D721Med (cell line): Measurements from ENCODE around the gene CCDC61.

Experiments
- DNase-seq: peaks from one replicate; pipeline ENCODE4 v3.0.0; 2011; ENCODE audit warnings: low spot score; ENCODE audit not compliant: insufficient read length
- FAIRE-seq: peaks from 2 replicates; lab custom pipeline; 2011; peaks lifted over from hg19 to GRCh38; lab: Jason Lieb, UNC
- TF ChIP-seq, protein P1 (sequence below): IDR thresholded peaks from 2 replicates; pipeline ENCODE4 v1.5.1; 2012; ENCODE audit warnings: mild to moderate bottlenecking, control low read depth; ENCODE audit not compliant: insufficient read depth; ENCODE audit errors: missing control alignments

Gene CCDC61

DNA sequence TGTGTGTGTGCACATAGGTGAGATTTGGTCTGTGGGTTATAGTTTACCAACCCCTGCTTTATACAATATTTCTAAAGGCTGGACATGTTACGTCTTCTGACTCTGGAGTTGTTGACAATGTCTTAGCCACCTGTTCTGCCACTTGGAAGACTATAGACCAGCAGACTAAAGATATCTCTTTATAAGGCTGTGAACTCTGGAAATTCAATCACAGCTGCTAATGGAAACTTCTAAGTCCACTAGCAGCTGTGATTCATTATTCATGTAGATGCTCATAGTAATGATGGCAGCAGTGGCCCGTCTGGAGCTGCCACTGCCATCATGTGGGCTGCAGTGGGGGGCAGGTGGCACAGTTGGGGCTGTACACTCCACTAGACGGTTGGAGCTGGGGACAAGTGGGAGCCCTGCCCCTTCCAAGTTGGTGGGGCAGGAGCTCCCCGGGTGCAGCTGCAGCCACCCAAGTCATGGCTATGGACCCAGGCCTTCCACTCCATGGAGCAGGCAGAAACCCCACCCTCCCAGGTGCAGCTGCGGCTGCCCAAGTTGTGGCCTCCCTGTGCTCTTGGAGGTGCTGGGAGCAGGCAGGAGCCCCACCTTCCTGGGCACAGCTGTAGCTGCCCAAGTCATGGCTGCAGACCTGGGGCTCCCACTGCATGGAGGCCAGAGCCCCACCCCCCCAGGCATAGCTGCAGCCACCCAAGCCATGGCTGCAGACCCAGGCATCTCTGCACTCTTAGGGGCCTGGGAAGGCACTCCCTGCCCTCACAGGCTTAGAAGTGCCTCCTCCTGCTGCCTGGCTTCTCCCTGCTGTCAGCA is 36.7 kb downstream of the CCDC61 start:
- FAIRE-seq, result no peak
- no peak for DNase-seq
- TF ChIP-seq, protein P1, sequence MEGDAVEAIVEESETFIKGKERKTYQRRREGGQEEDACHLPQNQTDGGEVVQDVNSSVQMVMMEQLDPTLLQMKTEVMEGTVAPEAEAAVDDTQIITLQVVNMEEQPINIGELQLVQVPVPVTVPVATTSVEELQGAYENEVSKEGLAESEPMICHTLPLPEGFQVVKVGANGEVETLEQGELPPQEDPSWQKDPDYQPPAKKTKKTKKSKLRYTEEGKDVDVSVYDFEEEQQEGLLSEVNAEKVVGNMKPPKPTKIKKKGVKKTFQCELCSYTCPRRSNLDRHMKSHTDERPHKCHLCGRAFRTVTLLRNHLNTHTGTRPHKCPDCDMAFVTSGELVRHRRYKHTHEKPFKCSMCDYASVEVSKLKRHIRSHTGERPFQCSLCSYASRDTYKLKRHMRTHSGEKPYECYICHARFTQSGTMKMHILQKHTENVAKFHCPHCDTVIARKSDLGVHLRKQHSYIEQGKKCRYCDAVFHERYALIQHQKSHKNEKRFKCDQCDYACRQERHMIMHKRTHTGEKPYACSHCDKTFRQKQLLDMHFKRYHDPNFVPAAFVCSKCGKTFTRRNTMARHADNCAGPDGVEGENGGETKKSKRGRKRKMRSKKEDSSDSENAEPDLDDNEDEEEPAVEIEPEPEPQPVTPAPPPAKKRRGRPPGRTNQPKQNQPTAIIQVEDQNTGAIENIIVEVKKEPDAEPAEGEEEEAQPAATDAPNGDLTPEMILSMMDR, result no peak

DNA sequence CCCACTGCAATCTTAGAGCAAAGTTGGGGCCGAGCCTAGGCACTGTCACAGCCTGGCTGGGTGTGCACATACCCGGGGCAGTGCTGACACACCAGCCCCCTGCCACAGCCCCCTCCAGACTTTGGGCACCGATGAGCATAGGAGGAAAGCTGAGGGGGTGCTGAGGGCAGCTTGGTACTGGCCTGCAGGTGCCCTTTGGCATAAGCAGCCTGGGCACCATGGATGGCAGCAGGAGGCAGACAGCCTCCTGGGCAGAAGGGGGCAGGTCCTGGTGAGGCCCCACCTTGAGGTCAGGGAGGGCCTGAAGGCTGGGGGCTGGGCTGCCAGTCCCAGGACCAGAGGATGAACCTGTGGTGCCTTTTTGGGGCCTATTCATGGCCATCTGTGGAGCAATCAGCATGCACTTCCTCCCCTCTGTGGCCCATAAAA is 37.3 kb downstream of the CCDC61 start:
- TF ChIP-seq, protein P1, result no peak
- FAIRE-seq (no peak), DNase-seq (no peak)

DNA sequence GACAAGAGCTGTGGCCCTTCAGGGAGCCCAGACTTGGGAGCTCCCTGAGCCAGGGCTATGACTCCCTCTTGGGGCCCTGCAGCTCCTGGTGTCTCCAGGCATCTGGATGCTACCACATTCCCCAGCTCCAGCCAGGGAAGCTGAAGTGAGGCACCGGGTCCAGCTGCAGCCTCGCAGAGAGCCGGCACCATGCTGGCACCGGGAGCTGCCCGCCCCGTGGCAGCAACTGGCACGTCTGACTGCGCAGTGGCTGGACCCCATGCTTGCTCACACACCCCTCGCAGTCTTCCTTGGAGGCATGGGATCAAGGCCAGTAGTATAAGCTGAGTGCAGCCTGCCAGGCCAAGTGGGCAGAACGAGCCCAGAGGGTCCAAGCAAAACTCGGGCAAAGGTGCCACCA is 38.1 kb downstream of the CCDC61 start:
- DNase-seq (no peak), FAIRE-seq (no peak)
- TF ChIP-seq, protein P1, result no peak

DNA sequence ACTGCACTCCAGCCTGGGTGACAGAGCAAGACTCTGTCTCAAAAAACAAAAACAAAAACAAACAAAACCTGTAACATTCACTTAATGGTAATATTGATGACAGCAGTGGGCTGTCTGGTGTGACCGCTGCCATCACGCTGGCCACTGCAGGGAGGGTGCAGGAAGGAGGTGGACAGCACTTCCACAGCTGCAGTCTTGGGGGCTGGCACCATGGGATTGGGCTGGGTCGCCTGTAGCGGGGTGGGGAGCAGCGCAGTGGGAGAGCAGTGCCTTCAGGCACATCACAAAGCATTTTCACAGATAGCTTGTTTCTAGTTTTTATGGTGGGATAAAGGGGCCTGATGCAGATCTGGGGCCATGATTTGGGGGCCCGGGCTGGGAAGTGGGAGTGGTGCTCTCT is 40.3 kb downstream of the CCDC61 start:
- no peak for DNase-seq
- TF ChIP-seq, protein P1, result no peak
- no peak for FAIRE-seq

DNA sequence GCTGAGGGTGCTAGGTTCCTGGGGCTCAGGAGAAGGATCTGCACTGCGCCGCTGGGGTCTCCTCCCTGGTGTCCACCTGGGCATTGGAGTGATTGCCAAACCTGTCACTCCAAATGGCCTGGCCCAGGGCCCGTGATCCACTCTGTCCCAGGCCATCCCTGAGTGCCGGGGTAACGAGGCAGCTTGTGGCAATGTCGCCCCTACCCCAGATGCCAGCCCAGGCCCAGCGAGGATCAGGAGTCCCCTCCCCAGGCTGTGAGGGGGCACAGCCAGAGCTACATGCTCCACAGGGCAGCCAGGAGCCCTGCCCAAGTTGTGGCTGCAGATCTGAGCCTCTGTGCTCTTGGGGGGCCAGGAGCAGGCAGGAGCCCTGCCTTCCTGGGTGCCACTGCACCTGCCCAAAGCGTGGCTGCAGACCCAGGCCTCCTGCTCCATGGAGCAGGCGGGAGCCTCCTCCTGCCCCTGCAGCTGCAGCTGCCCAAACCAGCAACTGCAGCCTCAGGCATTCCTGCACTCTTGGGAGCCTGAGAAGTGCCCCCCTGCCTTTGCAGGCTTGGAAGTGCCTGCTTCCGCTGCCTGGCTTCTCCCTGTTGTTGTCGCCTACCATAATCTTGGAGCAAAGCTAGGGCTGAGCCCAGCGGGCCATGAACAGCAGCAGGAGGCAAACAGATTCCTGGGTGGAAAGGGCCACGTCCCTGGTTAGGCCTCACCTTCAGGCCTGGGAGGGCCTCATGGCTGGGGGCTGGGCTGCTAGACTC is 40.9 kb downstream of the CCDC61 start:
- FAIRE-seq, result no peak

DNA sequence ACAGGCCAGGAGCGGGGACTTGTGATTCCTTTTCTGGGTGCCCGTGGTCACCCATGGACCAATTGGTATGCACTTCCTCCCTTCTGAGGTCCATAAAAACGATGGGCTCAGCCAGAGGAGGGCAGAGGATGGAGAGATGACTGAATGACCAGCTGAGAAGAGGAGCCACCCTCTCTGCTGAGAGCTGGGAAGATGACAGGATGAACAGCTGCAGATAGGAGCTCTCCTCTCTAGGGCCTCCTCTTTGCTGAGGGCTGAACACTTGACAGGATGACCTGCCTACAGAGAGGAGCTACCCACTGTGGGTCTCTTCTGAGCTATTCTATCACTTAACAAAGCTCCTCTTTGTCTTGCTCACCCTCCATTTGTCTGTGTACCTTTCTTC is 41.5 kb downstream of the CCDC61 start:
- DNase-seq (no peak), FAIRE-seq (no peak)
- TF ChIP-seq, protein P1, result no peak

More for the DNA sequence above, 40.9 kb downstream of the CCDC61 start:
- DNase-seq, result no peak
- TF ChIP-seq, protein P1, result no peak

DNA sequence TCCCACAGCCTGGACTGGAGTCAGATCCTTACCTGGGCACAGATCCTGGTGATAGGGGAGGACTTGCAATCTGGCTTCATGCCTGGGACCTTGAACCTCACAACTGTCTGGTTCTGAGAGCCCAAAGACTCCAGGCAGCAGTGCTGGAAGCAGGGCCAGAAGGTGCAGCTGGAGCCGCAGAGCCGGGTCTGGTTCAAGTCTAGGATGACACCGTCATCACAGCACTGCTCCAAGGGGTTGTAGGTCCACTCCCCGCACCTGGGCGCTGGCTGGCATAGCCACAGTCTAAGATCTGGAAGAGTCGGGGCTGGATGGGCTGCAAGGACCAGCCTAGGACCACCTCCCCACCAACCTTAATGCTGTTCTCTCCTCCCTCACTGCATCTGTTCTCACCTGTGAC is 44.9 kb downstream of the CCDC61 start:
- DNase-seq (no peak), FAIRE-seq (no peak)
- TF ChIP-seq, protein P1, result no peak
